ENCODE measurements around the gene ABHD17A. TPM values are rescaled to one million over a fixed set of nuclear protein-coding genes. Genes with fewer than 3 reads are reported as not detected.
"Not testable (repeated sequence)": the region's sequence is repeated elsewhere in the genome, so short reads cannot be mapped to it uniquely, and the experiment has no call there.

The ABHD17A gene
- polyA plus RNA-seq, 1 of the 3 experiments (the other 2 are of a cell fraction), result 61.1 TPM

DNA sequence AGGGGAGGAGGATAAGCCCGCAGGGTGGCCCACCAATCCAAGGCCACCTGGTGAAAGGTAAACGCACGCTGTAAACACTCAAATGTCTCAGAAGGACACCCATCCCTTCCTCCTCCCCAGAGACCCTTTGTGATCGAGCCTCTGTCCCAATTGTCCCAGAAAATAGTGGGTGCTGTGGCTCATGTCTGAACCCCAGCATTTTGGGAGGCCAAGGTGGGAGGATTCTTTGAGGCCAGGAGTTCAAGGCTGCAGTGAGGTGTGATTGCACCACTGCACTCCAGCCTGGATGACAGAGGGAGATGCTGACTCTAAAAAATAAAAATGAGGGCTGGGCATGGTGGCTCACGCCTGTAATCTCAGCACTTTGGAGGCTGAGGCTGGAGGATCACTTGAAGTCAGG lies 3.1 kb upstream of the ABHD17A start:
- 72% methylated on average over 1 of the region's 5 CpGs for WGBS (ENCODE audit: low lambda C conversion rate)
- Histone ChIP-seq H3K27ac (ENCODE audit: low read depth in 2 of 2, low read length in 1 of 2) (no peak overlapping the region), H3K27me3 (ENCODE audit: insufficient read depth) (no peaks in the 10 kb centered on the region), H3K9ac (no peak overlapping the region), H3K36me3 (replicated peaks in 1 of 2; ENCODE audit: control insufficient read depth in 1 of 2, insufficient read depth in 2 of 2, low read length in 1 of 2) (no peaks in the 10 kb centered on the region), H3K79me2 (ENCODE audit: insufficient read depth) (peaks cover 16% of the 10 kb centered on the region), H2AFZ (ENCODE audit: low read depth) (no peak overlapping the region), H3K4me3 (ENCODE audit: low read depth in 2 of 2, low read length in 1 of 2) (no peak overlapping the region), H3K9me3 (no peaks in the 10 kb centered on the region), H3K4me1 (ENCODE audit: control insufficient read depth in 1 of 2, insufficient read depth in 2 of 2, low read depth in 1 of 2, low read length in 1 of 2) (peaks cover 6 to 12% of the 10 kb centered on the region in 2 experiments; a peak in 1 of 4 replicates), H3K4me2 (no peak overlapping the region), H3K9me2 (no peaks in the 10 kb centered on the region), H3F3A (replicated peaks; ENCODE audit: insufficient read depth) (no peaks in the 10 kb centered on the region), H4K20me1 (ENCODE audit: insufficient read depth) (peaks cover 14% of the 10 kb centered on the region)
- no peak for DNase-seq
- ChIA-PET CTCF (interaction anchor here (1.2 to 3.5 kb wide), 2 partner anchors 10 to 15 kb away, joined by 3 to 11 read pairs; no protein-coding TSS in a partner anchor), POLR2A (no interaction called here)
- TF ChIP-seq RCOR1 (IDR thresholded peaks at IDR 0.05; ENCODE audit: low read length) (no peak), TEAD4 (IDR thresholded peaks at IDR 0.05; ENCODE audit: borderline replicate concordance, insufficient read depth) (no peak), NRF1 (IDR thresholded peaks at IDR 0.05; ENCODE audit: low read depth, low read length) (no peak), FOSL2 (IDR thresholded peaks at IDR 0.05; ENCODE audit: borderline replicate concordance, low read depth) (no peak), EZH2phosphoT487 (IDR thresholded peaks at IDR 0.05; ENCODE audit: borderline replicate concordance, low read depth) (no peak), GABPA (IDR thresholded peaks at IDR 0.05; ENCODE audit: low read depth) (no peak), FOXJ3 (CRISPR knock-in tag; IDR thresholded peaks at IDR 0.05) (no peak), MEF2A (IDR thresholded peaks at IDR 0.05; ENCODE audit: borderline replicate concordance, low read depth) (no peak), YY1 (IDR thresholded peaks at IDR 0.05; ENCODE audit: low read depth) (no peak), TCF12 (IDR thresholded peaks at IDR 0.05) (no peak), RXRA (IDR thresholded peaks at IDR 0.05; ENCODE audit: borderline replicate concordance, low read depth) (no peak)
- TF ChIP-seq, protein P1, sequence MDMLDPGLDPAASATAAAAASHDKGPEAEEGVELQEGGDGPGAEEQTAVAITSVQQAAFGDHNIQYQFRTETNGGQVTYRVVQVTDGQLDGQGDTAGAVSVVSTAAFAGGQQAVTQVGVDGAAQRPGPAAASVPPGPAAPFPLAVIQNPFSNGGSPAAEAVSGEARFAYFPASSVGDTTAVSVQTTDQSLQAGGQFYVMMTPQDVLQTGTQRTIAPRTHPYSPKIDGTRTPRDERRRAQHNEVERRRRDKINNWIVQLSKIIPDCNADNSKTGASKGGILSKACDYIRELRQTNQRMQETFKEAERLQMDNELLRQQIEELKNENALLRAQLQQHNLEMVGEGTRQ (IDR thresholded peaks at IDR 0.05; ENCODE audit: borderline replicate concordance, low read depth, low read length), result no peak
- TF ChIP-seq, protein P2, sequence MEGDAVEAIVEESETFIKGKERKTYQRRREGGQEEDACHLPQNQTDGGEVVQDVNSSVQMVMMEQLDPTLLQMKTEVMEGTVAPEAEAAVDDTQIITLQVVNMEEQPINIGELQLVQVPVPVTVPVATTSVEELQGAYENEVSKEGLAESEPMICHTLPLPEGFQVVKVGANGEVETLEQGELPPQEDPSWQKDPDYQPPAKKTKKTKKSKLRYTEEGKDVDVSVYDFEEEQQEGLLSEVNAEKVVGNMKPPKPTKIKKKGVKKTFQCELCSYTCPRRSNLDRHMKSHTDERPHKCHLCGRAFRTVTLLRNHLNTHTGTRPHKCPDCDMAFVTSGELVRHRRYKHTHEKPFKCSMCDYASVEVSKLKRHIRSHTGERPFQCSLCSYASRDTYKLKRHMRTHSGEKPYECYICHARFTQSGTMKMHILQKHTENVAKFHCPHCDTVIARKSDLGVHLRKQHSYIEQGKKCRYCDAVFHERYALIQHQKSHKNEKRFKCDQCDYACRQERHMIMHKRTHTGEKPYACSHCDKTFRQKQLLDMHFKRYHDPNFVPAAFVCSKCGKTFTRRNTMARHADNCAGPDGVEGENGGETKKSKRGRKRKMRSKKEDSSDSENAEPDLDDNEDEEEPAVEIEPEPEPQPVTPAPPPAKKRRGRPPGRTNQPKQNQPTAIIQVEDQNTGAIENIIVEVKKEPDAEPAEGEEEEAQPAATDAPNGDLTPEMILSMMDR (IDR thresholded peaks at IDR 0.05), result no peak
- TF ChIP-seq, protein P3, sequence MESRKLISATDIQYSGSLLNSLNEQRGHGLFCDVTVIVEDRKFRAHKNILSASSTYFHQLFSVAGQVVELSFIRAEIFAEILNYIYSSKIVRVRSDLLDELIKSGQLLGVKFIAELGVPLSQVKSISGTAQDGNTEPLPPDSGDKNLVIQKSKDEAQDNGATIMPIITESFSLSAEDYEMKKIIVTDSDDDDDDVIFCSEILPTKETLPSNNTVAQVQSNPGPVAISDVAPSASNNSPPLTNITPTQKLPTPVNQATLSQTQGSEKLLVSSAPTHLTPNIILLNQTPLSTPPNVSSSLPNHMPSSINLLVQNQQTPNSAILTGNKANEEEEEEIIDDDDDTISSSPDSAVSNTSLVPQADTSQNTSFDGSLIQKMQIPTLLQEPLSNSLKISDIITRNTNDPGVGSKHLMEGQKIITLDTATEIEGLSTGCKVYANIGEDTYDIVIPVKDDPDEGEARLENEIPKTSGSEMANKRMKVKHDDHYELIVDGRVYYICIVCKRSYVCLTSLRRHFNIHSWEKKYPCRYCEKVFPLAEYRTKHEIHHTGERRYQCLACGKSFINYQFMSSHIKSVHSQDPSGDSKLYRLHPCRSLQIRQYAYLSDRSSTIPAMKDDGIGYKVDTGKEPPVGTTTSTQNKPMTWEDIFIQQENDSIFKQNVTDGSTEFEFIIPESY (IDR thresholded peaks at IDR 0.05; ENCODE audit: borderline replicate concordance, low read depth), result no peak
- TF ChIP-seq, protein P4, sequence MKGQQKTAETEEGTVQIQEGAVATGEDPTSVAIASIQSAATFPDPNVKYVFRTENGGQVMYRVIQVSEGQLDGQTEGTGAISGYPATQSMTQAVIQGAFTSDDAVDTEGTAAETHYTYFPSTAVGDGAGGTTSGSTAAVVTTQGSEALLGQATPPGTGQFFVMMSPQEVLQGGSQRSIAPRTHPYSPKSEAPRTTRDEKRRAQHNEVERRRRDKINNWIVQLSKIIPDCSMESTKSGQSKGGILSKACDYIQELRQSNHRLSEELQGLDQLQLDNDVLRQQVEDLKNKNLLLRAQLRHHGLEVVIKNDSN (IDR thresholded peaks at IDR 0.05; ENCODE audit: borderline replicate concordance, low read depth), result no peak

DNA sequence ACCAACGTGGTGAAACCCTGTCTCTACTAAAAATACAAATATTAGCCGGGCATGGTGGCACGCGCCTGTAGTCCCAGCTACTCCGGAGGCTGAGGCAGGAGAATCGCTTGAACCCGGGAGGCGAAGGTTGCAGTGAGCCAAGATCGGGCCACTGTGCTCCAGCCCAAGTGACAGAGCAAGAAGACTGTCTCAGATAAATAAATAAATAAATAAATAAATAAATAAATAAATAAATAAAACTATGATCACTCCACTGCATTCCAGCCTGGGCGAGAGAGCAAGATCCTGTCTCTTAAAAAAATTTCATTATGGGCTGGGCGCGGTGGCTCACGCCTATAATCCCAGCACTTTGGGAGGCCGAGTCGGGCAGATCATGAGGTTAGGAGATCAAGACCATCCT lies 1.1 kb upstream of the ABHD17A start:
- CTCF ChIA-PET, result interaction anchor here (3.5 kb wide), 1 partner anchor 12 kb away, joined by 11 read pairs; no protein-coding TSS in a partner anchor
- H3K27ac ChIP-seq (ENCODE audit: low read depth in 2 of 2, low read length in 1 of 2); H3K9ac ChIP-seq; H3K4me2 ChIP-seq; H3F3A ChIP-seq (replicated peaks; ENCODE audit: insufficient read depth); H2AFZ ChIP-seq (ENCODE audit: low read depth); DNase-seq; H3K9me3 ChIP-seq; H3K4me3 ChIP-seq (ENCODE audit: low read depth in 2 of 2, low read length in 1 of 2); H3K9me2 ChIP-seq; H3K36me3 ChIP-seq (replicated peaks in 1 of 2; ENCODE audit: control insufficient read depth in 1 of 2, insufficient read depth in 2 of 2, low read length in 1 of 2); H3K27me3 ChIP-seq (ENCODE audit: insufficient read depth): not testable (repeated sequence)
- 93% methylated on average over 15 of the region's 15 CpGs for WGBS (ENCODE audit: low lambda C conversion rate)
- Histone ChIP-seq H3K4me1 (ENCODE audit: control insufficient read depth in 1 of 2, insufficient read depth in 2 of 2, low read depth in 1 of 2, low read length in 1 of 2) (peaks cover 6 to 23% of the 10 kb centered on the region in 2 experiments; a peak in 1 of 4 replicates), H4K20me1 (ENCODE audit: insufficient read depth) (peaks cover 32% of the 10 kb centered on the region), H3K79me2 (ENCODE audit: insufficient read depth) (peaks cover 35% of the 10 kb centered on the region)
- POLR2A ChIA-PET, result interaction anchor here (0.7 kb wide), 1 partner anchor 642 kb away, joined by 3 read pairs; no protein-coding TSS in a partner anchor
